Esophagus muscularis mucosa (tissue), 4 donors: Measurements from ENCODE around the gene TBC1D22A. TPM values are rescaled to one million over a fixed set of nuclear protein-coding genes. Genes with fewer than 3 reads are reported as not detected.

Source experiments
- DNase-seq: peaks from one replicate; pipeline ENCODE4 v3.0.0-alpha.2; 2017; ENCODE audit errors: extremely low spot score
- H3K27ac ChIP-seq, 4 donors: fragments of 200-600 bp; sonication (generic); replicated peaks in 1 of 4; 1 replicate in 3 of 4; 2 replicates in 1 of 4; pipeline ENCODE4 v1.5.1; 2016 to 2019; ENCODE audit warnings: mild to moderate bottlenecking in 1 of 4
- H3K27me3 ChIP-seq, 4 donors: fragments of 200-600 bp; sonication (generic); one replicate each; pipeline versions ENCODE4 v1.5.1 to v1.6.0; 2016 to 2019
- H3K36me3 ChIP-seq, 4 donors: fragments of 200-600 bp; sonication (generic); one replicate each; pipeline ENCODE4 v1.5.1; 2016 to 2019
- H3K4me1 ChIP-seq, 4 donors: fragments of 200-600 bp; sonication (generic); one replicate each; pipeline ENCODE4 v1.5.1; 2016 to 2019
- H3K4me3 ChIP-seq, 4 donors: fragments of 200-600 bp; sonication (generic); 1 replicate in 2 of 4; 2 replicates in 2 of 4; pipeline ENCODE4 v1.5.1; 2016 to 2019; ENCODE audit warnings: mild to moderate bottlenecking in 4 of 4, moderate library complexity in 1 of 4
- H3K9me3 ChIP-seq, 4 donors: fragments of 200-600 bp; sonication (generic); 1 replicate in 3 of 4; 2 replicates in 1 of 4; pipeline ENCODE4 v1.5.1; 2016 to 2019
- CTCF ChIP-seq, 3 experiments: fragments of 200-600 bp in 2 of 3; fragments of 450-650 bp in 1 of 3; sonication (generic) in 2 of 3; IDR thresholded peaks; one replicate each; pipeline ENCODE4 v1.5.1; 2017 to 2019; ENCODE audit warnings: antibody characterized with exemption in 3 of 3, mild to moderate bottlenecking in 2 of 3, moderate library complexity in 1 of 3
- EP300 ChIP-seq: sonication (generic); formaldehyde crosslinking; IDR thresholded peaks from one replicate; pipeline ENCODE4 v1.6.1; 2017; ENCODE audit warnings: antibody characterized with exemption
- POLR2A ChIP-seq: fragments of 450-650 bp; IDR thresholded peaks from one replicate; pipeline ENCODE4 v1.6.1; 2017; ENCODE audit warnings: antibody characterized with exemption, moderate library complexity, mild to moderate bottlenecking, low read depth
- POLR2AphosphoS5 ChIP-seq, 2 donors: sonication (generic); formaldehyde crosslinking; IDR thresholded peaks; one replicate each; pipeline ENCODE4 v1.6.1; 2017; ENCODE audit warnings: antibody characterized with exemption in 2 of 2
- WGBS: methylation state at CpG from one replicate; pipeline ENCODE4 v1.1.5; 2018; 5-methylcytosine and 5-hydroxymethylcytosine counted together
- intact Hi-C: fragments of 100-400 bp; cut with DNase I; formaldehyde crosslinking; loops from one replicate; pipeline ENCODE4 v1.15.1; 2023
- total RNA-seq, 4 donors: library from RNA; depleted of rRNA; stranded (reverse); fragments of >200 nt; gene quantifications; one replicate each; pipeline versions ENCODE4 v1.1.0 to v1.2.1, GENCODE V29; 2016

The TBC1D22A gene
- total RNA-seq, 4 donors from 2014 or later, result 15.2 to 20.7 (median 18.8) TPM

DNA sequence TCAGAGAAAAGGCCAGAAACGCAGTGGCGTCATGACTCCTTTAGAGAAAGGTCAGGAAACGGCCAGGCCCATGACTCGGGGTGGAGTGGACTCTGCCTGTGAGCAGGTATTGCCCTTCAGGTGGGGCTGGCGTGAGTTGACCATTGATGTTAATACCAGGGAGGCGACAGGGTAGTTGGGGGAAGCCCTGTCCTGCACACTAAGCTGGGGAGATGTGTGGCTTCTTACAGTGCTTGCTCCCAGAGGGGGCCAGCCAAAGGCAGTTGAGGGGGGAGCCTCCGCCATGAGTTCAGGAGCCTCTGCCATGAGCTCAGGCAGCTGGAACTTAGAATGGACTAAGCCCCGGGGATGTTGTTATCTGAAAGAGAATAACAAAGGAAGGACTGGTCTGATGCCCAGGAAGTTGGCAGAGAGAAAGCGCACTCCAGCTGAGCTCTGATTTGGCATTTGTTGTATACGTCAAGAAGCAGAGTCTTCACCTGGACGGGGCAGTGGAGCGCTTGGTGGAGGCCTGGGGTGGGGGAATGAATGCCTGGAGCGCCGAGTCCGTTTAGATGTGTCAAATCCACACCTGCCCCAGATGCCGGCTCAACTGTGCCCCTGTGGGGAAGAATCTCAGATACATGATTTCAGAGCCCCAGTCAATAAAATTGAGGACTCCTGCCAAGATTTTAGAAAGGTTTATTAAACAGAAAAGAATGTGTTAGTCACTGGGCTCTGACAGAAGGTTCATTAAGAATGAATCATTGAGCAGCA lies 222.5 kb downstream of the TBC1D22A start:
- Histone ChIP-seq H3K4me3 (no peak overlapping the region), H3K4me1 (peaks cover 0 to 12% (median 9%) of the 10 kb centered on the region in 4 donors), H3K27me3 (no peaks in the 10 kb centered on the region), H3K9me3 (no peaks in the 10 kb centered on the region), H3K36me3 (peaks cover 0 to under 1% (median 0%) of the 10 kb centered on the region in 4 donors), H3K27ac (no peak overlapping the region)
- intact Hi-C loops, result no loop called here
- TF ChIP-seq CTCF (IDR thresholded peaks at IDR 0.05), result no peak
- TF ChIP-seq POLR2AphosphoS5 (IDR thresholded peaks at IDR 0.05), result no peak
- TF ChIP-seq EP300, result no peak
- TF ChIP-seq POLR2A, result no peak
- no peak for DNase-seq
- WGBS, result 82% methylated on average over 14 of the region's 16 CpGs

- intact Hi-C loops, result no loop called here
- Histone ChIP-seq H3K36me3 (peaks cover under 1 to 3% (median 1%) of the 10 kb centered on the region in 4 donors), H3K4me3 (no peak overlapping the region), H3K4me1 (peaks cover 0 to 12% (median 9%) of the 10 kb centered on the region in 4 donors), H3K27ac (no peak overlapping the region), H3K27me3 (no peaks in the 10 kb centered on the region), H3K9me3 (no peaks in the 10 kb centered on the region)
- WGBS, result 79% methylated on average over 8 of the region's 8 CpGs
- DNase-seq, result no peak
- TF ChIP-seq CTCF (IDR thresholded peaks at IDR 0.05) (no peak), POLR2A (no peak), EP300 (no peak), POLR2AphosphoS5 (IDR thresholded peaks at IDR 0.05) (no peak)
Observed at GRCh38 chr22:46985507-46985882, 223.0 kb downstream of the TBC1D22A start.

DNA sequence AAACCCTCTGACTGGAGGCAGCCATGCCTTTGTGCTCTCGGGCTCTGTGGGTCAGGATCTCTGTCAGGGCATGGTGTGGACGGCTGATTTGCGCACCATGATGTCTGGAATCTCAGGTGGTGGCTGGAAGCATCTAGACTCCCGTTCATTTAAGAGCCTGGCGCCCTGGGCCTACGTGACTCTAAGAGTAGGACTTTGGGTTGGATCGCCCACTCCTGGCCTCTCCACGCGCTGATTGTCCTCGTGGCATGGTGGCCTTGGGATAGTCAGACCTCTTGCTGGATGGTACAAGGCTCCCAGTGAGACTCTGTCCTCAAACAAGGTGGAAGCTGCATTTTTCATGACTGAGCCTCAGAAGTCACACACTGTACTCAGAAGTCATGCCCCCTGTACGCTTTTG lies 224.3 kb downstream of the TBC1D22A start:
- H3K27ac ChIP-seq, result no peak overlapping the region
- intact Hi-C loops, result no loop called here
- no peak for DNase-seq
- no peak overlapping the region for H3K4me3 ChIP-seq
- H3K9me3 ChIP-seq, result no peaks in the 10 kb centered on the region
- H3K4me1 ChIP-seq, result peaks cover 0 to 12% (median 9%) of the 10 kb centered on the region in 4 donors
- TF ChIP-seq CTCF (IDR thresholded peaks at IDR 0.05), result no peak
- no peak for TF ChIP-seq POLR2A
- TF ChIP-seq POLR2AphosphoS5 (IDR thresholded peaks at IDR 0.05), result no peak
- no peak for TF ChIP-seq EP300
- no peaks in the 10 kb centered on the region for H3K27me3 ChIP-seq
- peaks cover 11 to 15% (median 14%) of the 10 kb centered on the region in 4 donors for H3K36me3 ChIP-seq
- WGBS, result 96% methylated on average over 11 of the region's 11 CpGs

DNA sequence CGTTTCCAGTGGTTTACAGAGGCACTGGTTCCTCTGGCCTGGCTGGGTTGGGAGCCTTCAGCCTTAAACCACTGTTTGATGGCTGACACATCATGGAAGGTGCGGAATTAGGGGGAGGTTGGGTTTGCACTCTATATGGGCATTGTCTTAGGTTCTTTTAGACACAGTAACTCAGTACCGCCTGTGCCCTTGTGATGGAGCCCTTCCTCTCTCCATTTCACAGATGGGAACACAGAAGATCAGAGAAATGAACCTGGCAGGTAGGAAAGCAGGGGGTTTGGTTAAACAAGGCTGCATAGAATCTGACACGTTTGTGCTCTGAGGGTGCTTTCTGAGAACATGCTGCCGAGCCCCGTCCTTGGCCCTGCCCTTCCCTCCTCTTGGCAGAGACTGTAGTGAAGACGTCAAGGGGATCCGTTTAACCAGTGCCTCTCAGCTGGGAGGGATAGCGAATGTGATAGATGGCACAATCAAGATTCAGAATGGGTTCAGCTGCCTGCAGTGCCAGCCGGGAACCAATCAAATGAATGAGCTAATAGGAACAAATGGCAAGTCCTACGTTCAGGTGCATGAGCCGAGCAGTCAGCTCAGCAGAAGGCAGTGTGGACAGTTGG lies 228.6 kb downstream of the TBC1D22A start:
- H3K4me3 ChIP-seq, result no peak overlapping the region
- peaks cover 4 to 17% (median 14%) of the 10 kb centered on the region in 4 donors for H3K4me1 ChIP-seq
- WGBS, result 94% methylated on average over 12 of the region's 12 CpGs
- intact Hi-C loops, result no loop called here
- TF ChIP-seq POLR2AphosphoS5 (IDR thresholded peaks at IDR 0.05), result no peak
- TF ChIP-seq CTCF (IDR thresholded peaks at IDR 0.05), result no peak
- no peak for TF ChIP-seq EP300
- TF ChIP-seq POLR2A, result no peak
- H3K27ac ChIP-seq, result no peak overlapping the region
- DNase-seq, result no peak
- no peaks in the 10 kb centered on the region for H3K9me3 ChIP-seq
- no peaks in the 10 kb centered on the region for H3K27me3 ChIP-seq
- peaks cover 11 to 25% (median 23%) of the 10 kb centered on the region in 4 donors for H3K36me3 ChIP-seq
